Measurements from ENCODE around the gene KRT15.
A peak's percentile ranks its signal among the peaks of the same experiment; 100 is the strongest.

DNA sequence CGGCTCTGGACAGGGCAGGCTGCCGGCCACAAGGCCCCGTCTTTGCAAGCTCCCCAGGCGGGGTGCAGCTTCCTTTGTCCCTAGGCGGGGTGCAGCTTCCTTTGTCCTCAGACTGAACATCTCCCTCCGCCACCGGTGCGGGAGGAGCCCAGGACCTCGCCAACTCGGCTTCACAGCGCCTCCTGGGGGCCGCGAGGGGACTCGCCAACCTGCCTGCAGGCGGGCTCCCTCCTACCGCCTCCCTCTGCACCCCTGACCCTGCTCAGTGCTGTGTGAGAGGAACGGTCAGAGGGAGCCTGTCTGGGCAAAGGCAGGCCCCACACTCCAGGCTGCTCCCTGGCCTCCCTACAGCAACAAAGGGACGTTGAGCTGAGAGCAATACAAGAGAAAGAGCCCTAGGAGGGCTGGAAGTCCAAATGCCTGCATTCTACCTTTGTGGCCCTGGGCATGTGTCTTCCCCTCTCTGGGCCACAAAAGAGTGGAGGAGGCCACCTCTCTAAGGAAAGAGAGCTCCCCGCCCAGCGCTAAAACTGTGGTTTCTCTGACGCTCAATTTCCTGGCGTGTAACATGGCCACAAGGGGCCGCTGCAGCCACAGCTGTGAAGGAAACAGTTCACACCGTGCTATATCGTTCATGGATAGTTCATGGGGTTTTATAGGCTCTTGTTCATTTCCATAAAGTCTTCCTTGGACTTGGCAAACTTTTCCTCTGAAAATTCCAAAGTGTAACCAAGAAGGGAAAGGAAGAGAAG lies 30.3 kb upstream of the KRT15 start:
- TF ChIP-seq, protein P1, sequence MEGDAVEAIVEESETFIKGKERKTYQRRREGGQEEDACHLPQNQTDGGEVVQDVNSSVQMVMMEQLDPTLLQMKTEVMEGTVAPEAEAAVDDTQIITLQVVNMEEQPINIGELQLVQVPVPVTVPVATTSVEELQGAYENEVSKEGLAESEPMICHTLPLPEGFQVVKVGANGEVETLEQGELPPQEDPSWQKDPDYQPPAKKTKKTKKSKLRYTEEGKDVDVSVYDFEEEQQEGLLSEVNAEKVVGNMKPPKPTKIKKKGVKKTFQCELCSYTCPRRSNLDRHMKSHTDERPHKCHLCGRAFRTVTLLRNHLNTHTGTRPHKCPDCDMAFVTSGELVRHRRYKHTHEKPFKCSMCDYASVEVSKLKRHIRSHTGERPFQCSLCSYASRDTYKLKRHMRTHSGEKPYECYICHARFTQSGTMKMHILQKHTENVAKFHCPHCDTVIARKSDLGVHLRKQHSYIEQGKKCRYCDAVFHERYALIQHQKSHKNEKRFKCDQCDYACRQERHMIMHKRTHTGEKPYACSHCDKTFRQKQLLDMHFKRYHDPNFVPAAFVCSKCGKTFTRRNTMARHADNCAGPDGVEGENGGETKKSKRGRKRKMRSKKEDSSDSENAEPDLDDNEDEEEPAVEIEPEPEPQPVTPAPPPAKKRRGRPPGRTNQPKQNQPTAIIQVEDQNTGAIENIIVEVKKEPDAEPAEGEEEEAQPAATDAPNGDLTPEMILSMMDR (conservative IDR thresholded peaks at IDR 0.05; ENCODE audit: low read depth, low read length): peak; percentile 96
- TF ChIP-seq CEBPB (IDR thresholded peaks at IDR 0.05; ENCODE audit: low read depth, low read length) (no peak), RAD21 (IDR thresholded peaks at IDR 0.05; ENCODE audit: low read length) (peak; percentile 89), FOS (IDR thresholded peaks at IDR 0.05; ENCODE audit: low read depth, low read length) (no peak), SMC3 (IDR thresholded peaks at IDR 0.05; ENCODE audit: low read depth, low read length) (peak; percentile 88), RFX5 (IDR thresholded peaks at IDR 0.05; ENCODE audit: low read depth, low read length) (no peak)
